Measurements from ENCODE around the gene TAB2. TPM values are rescaled to one million over a fixed set of nuclear protein-coding genes. Genes with fewer than 3 reads are reported as not detected.

The TAB2 gene
- total and polyA plus RNA-seq, 2 of the 8 experiments (the other 6 are each of a cell fraction or from before 2014, with no cell fraction given) = 40.4 to 63.0 TPM

DNA sequence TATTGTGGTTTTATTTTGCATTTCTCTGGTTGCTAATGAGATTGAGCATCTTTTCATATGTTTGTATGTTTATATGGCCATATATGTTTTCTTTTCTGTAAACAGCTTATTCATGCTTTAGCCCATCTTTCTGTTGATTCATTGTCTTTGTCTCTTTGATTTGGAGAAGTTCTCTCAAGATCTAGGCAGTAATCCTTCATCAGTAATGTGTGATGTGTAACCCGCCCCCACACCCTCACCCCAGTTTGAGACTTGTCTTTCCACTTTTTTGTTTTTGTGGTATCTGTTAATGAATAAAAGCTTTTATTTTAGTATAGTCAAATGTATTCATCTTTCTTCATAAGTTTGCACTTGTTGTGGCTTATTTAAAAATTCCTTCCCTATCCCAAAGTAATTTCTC lies 141.3 kb downstream of the TAB2 start (continued):
- TF ChIP-seq CBX8 (IDR thresholded peaks at IDR 0.05; ENCODE audit: borderline replicate concordance, low read depth, low read length) = no peak
